Measurements from ENCODE around the gene ST3GAL3. TPM values are rescaled to one million over a fixed set of nuclear protein-coding genes. Genes with fewer than 3 reads are reported as not detected.
"Not testable (repeated sequence)": the region's sequence is repeated elsewhere in the genome, so short reads cannot be mapped to it uniquely, and the experiment has no call there.

The ST3GAL3 gene
- total RNA-seq, 1 donor from 2014 or later = 14.9 TPM

DNA sequence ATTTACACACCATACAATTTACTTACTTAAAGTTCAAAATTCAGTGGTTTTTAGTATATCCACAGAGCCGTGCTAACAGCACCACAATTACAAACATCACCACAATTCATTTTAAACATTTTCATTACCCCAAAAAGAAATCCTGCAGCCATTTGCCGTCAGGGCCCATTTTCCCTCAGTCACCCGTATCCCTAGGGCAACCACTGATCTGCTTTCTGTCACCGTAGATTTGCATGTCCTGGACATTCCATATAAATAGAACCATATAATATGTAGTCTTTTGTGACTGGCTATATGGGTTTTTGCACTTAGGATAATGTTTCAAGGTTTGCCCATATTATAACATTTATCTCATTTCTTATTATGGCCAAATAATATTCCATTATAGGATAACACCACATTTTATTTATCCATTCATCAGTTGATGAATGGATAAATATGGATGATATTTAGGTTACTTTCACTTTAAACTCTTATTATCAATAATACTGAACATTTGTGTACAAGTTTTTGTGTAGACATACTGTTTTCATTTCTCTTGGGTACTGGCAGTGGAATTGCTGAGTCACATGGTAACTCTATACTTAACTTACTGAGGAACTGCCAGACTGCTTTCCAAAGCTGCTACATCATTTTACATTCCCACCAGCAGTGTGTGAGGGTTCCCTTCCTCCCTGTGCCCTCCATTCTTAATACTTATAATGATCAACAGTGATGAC lies 68.9 kb downstream of the ST3GAL3 start:
- H3K27me3 Mint-ChIP-seq (ENCODE audit: unreplicated experiment) = no peaks in the 10 kb centered on the region
- TF ChIP-seq, protein P1, sequence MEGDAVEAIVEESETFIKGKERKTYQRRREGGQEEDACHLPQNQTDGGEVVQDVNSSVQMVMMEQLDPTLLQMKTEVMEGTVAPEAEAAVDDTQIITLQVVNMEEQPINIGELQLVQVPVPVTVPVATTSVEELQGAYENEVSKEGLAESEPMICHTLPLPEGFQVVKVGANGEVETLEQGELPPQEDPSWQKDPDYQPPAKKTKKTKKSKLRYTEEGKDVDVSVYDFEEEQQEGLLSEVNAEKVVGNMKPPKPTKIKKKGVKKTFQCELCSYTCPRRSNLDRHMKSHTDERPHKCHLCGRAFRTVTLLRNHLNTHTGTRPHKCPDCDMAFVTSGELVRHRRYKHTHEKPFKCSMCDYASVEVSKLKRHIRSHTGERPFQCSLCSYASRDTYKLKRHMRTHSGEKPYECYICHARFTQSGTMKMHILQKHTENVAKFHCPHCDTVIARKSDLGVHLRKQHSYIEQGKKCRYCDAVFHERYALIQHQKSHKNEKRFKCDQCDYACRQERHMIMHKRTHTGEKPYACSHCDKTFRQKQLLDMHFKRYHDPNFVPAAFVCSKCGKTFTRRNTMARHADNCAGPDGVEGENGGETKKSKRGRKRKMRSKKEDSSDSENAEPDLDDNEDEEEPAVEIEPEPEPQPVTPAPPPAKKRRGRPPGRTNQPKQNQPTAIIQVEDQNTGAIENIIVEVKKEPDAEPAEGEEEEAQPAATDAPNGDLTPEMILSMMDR (IDR thresholded peaks at IDR 0.05; ENCODE audit: unreplicated experiment) = no peak
- H3K4me1 Mint-ChIP-seq (ENCODE audit: unreplicated experiment) = peaks cover 2% of the 10 kb centered on the region
- no peak overlapping the region for H3K27ac Mint-ChIP-seq (ENCODE audit: unreplicated experiment)
- peaks cover 6% of the 10 kb centered on the region for H3K36me3 Mint-ChIP-seq (ENCODE audit: low read depth, unreplicated experiment)
- no peaks in the 10 kb centered on the region for H3K9me3 Mint-ChIP-seq (ENCODE audit: unreplicated experiment)
- no peak overlapping the region for H3K4me3 Mint-ChIP-seq (ENCODE audit: unreplicated experiment)
- no peak for DNase-seq (ENCODE audit: low spot score)

- H3K4me1 Mint-ChIP-seq (ENCODE audit: unreplicated experiment); H3K27ac Mint-ChIP-seq (ENCODE audit: unreplicated experiment); H3K4me3 Mint-ChIP-seq (ENCODE audit: unreplicated experiment); DNase-seq (ENCODE audit: low spot score); H3K36me3 Mint-ChIP-seq (ENCODE audit: low read depth, unreplicated experiment); H3K27me3 Mint-ChIP-seq (ENCODE audit: unreplicated experiment); H3K9me3 Mint-ChIP-seq (ENCODE audit: unreplicated experiment): not testable (repeated sequence)
Observed at GRCh38 chr1:43777916-43778315, 70.6 kb downstream of the ST3GAL3 start.

DNA sequence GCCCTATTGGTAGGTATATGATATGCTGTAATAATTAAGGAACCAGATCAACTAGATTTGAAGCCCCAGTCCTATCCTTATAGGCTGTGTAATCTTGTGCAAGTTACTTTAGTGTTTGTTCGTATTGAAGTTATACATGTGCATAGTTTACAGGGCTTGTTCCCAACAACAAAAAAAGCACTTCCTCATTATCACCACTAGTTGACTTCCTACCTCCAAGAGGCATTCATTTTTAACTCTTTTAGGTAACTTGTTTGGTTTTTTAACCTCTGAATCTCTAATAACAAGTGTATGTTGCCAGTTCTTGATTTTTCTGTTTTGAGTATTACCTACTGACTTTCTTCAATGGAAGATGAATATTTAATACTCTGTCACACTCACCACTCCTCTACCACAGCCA lies 71.9 kb downstream of the ST3GAL3 start:
- Mint-ChIP-seq H3K36me3 (ENCODE audit: low read depth, unreplicated experiment) (peaks cover 10% of the 10 kb centered on the region), H3K4me3 (ENCODE audit: unreplicated experiment) (no peak overlapping the region), H3K27me3 (ENCODE audit: unreplicated experiment) (peaks cover 1% of the 10 kb centered on the region), H3K27ac (ENCODE audit: unreplicated experiment) (no peak overlapping the region), H3K9me3 (ENCODE audit: unreplicated experiment) (no peaks in the 10 kb centered on the region), H3K4me1 (ENCODE audit: unreplicated experiment) (peaks cover 10% of the 10 kb centered on the region)
- TF ChIP-seq, protein P1 (IDR thresholded peaks at IDR 0.05; ENCODE audit: unreplicated experiment) = peak; percentile 31
- no peak for DNase-seq (ENCODE audit: low spot score)

DNA sequence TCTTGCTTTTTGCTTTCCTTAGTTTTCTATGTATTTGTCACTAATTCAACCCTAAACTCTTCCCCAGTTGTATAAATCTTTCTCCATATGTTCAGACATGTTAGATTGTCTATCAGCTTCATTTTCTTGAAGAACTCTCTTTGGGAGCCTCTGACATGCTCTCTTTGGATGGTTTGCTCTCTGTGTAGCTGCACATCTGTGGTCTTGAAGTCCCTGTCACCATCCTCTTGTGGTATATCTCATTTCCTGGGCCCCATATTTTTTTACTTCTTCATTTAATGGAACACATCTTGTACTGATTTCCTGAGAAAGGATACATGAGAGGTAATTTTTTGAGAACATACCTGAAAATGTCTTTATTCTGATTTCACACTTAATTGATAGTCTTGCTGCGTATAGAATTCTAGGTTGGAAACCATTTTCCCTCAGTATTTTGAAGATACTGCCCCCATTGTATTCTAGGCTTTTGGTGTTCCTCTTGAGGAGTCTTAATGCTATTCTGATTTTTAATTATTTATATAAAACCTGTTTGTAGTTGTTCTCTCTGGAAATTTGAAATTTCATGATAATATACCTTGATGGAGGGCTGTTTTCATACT lies 72.6 kb downstream of the ST3GAL3 start:
- H3K36me3 Mint-ChIP-seq (ENCODE audit: low read depth, unreplicated experiment) = peaks cover 10% of the 10 kb centered on the region
- no peaks in the 10 kb centered on the region for H3K9me3 Mint-ChIP-seq (ENCODE audit: unreplicated experiment)
- H3K4me1 Mint-ChIP-seq (ENCODE audit: unreplicated experiment) = peaks cover 10% of the 10 kb centered on the region
- TF ChIP-seq, protein P1 (IDR thresholded peaks at IDR 0.05; ENCODE audit: unreplicated experiment) = no peak
- no peak for DNase-seq (ENCODE audit: low spot score)
- H3K27ac Mint-ChIP-seq (ENCODE audit: unreplicated experiment) = no peak overlapping the region
- H3K27me3 Mint-ChIP-seq (ENCODE audit: unreplicated experiment) = peaks cover 1% of the 10 kb centered on the region
- H3K4me3 Mint-ChIP-seq (ENCODE audit: unreplicated experiment) = no peak overlapping the region

- H3K4me3 Mint-ChIP-seq (ENCODE audit: unreplicated experiment) = no peak overlapping the region
- no peak overlapping the region for H3K27ac Mint-ChIP-seq (ENCODE audit: unreplicated experiment)
- peaks cover 10% of the 10 kb centered on the region for H3K36me3 Mint-ChIP-seq (ENCODE audit: low read depth, unreplicated experiment)
- no peaks in the 10 kb centered on the region for H3K9me3 Mint-ChIP-seq (ENCODE audit: unreplicated experiment)
- H3K4me1 Mint-ChIP-seq (ENCODE audit: unreplicated experiment) = peaks cover 10% of the 10 kb centered on the region
- TF ChIP-seq, protein P1 (IDR thresholded peaks at IDR 0.05; ENCODE audit: unreplicated experiment) = no peak
- DNase-seq (ENCODE audit: low spot score) = no peak
- H3K27me3 Mint-ChIP-seq (ENCODE audit: unreplicated experiment) = peaks cover 1% of the 10 kb centered on the region
Observed at GRCh38 chr1:43781574-43781973, 74.2 kb downstream of the ST3GAL3 start.

Data from endothelial cell (in vitro differentiated cells).